H9 (cell line): ENCODE results near the gene RPLP1. TPM values are rescaled to one million over a fixed set of nuclear protein-coding genes. Genes with fewer than 3 reads are reported as not detected.

Experiments used
- DNase-seq: peaks from one replicate; pipeline ENCODE4 v3.0.0-alpha.2; 2017
- H2AFZ ChIP-seq: one replicate; pipeline ENCODE4 v1.6.1; 2013; ENCODE audit warnings: mild to moderate bottlenecking, low read length, control low read depth, moderate library complexity
- H2AK5ac ChIP-seq: 2 replicates; pipeline ENCODE4 v1.6.1; 2013; ENCODE audit warnings: low read length, control low read depth, mixed read lengths; ENCODE audit not compliant: insufficient read length
- H2BK120ac ChIP-seq: one replicate; pipeline ENCODE4 v1.6.1; 2013; ENCODE audit warnings: low read depth, mild to moderate bottlenecking, low read length, control low read depth, inconsistent platforms; ENCODE audit not compliant: poor library complexity, severe bottlenecking
- H2BK12ac ChIP-seq: 2 replicates; pipeline ENCODE4 v1.6.1; 2013; ENCODE audit warnings: low read length, control low read depth, mixed read lengths, low read depth; ENCODE audit not compliant: insufficient read length
- H2BK15ac ChIP-seq: 2 replicates; pipeline ENCODE4 v1.6.1; 2013; ENCODE audit warnings: low read depth, low read length, control low read depth
- H2BK20ac ChIP-seq: one replicate; pipeline ENCODE4 v1.6.1; 2013; ENCODE audit warnings: low read depth, mild to moderate bottlenecking, low read length, control low read depth, inconsistent platforms; ENCODE audit not compliant: poor library complexity, severe bottlenecking
- H2BK5ac ChIP-seq: 2 replicates; pipeline ENCODE4 v1.6.1; 2013; ENCODE audit warnings: low read length, control low read depth, mixed read lengths; ENCODE audit not compliant: insufficient read length
- H3K14ac ChIP-seq: 2 replicates; pipeline ENCODE4 v1.6.1; 2013; ENCODE audit warnings: low read length, control low read depth; ENCODE audit not compliant: insufficient read depth
- H3K18ac ChIP-seq: 2 replicates; pipeline ENCODE4 v1.6.1; 2013; ENCODE audit warnings: low read depth, mild to moderate bottlenecking, mixed read lengths, low read length, control low read depth; ENCODE audit not compliant: insufficient read length
- H3K23ac ChIP-seq: 2 replicates; pipeline ENCODE4 v1.6.1; 2013; ENCODE audit warnings: low read length, control low read depth, mixed read lengths, low read depth; ENCODE audit not compliant: insufficient read length
- H3K23me2 ChIP-seq: 2 replicates; pipeline ENCODE4 v1.6.1; 2013; ENCODE audit warnings: low read depth, mild to moderate bottlenecking, mixed read lengths, low read length, control low read depth; ENCODE audit not compliant: insufficient read length, poor library complexity, severe bottlenecking
- H3K27ac ChIP-seq: 2 replicates; pipeline ENCODE4 v1.5.1; 2013; ENCODE audit warnings: low read length, control low read depth, mixed read lengths, low read depth; ENCODE audit not compliant: insufficient read length
- H3K27me3 ChIP-seq: 2 replicates; pipeline ENCODE4 v1.6.1; 2013; ENCODE audit warnings: low read length, control low read depth, inconsistent platforms; ENCODE audit not compliant: insufficient read depth
- H3K4ac ChIP-seq: 2 replicates; pipeline ENCODE4 v1.6.1; 2013; ENCODE audit warnings: low read depth, mild to moderate bottlenecking, control low read depth, inconsistent platforms, low read length, moderate library complexity
- H3K4me1 ChIP-seq: 2 replicates; pipeline ENCODE4 v1.6.1; 2013; ENCODE audit warnings: low read length, control low read depth, inconsistent platforms; ENCODE audit not compliant: insufficient read depth
- H3K4me2 ChIP-seq: 2 replicates; pipeline ENCODE4 v1.6.1; 2013; ENCODE audit warnings: low read length, control low read depth, mixed read lengths; ENCODE audit not compliant: insufficient read length, insufficient read depth
- H3K56ac ChIP-seq: 2 replicates; pipeline ENCODE4 v1.6.1; 2013; ENCODE audit warnings: low read depth, mild to moderate bottlenecking, mixed read lengths, low read length, control low read depth; ENCODE audit not compliant: insufficient read length
- H3K79me1 ChIP-seq: 2 replicates; pipeline ENCODE4 v1.6.1; 2013; ENCODE audit warnings: low read depth, mild to moderate bottlenecking, moderate library complexity, low read length, control low read depth, inconsistent platforms; ENCODE audit not compliant: insufficient read depth, poor library complexity, severe bottlenecking
- H3K79me2 ChIP-seq: 2 replicates; pipeline ENCODE4 v1.6.1; 2013; ENCODE audit warnings: low read length, control low read depth, inconsistent platforms; ENCODE audit not compliant: insufficient read depth
- H3K9ac ChIP-seq: 2 replicates; pipeline ENCODE4 v1.6.1; 2013; ENCODE audit warnings: low read length, control low read depth, mixed read lengths; ENCODE audit not compliant: insufficient read length; ENCODE audit errors: extremely low read depth
- H3K9me3 ChIP-seq: one replicate; pipeline ENCODE4 v1.6.1; 2013; ENCODE audit warnings: low read depth, low read length, inconsistent platforms; ENCODE audit not compliant: control insufficient read depth
- H3T11ph ChIP-seq: one replicate; pipeline ENCODE4 v1.6.1; 2013; ENCODE audit warnings: mild to moderate bottlenecking, low read length, control low read depth, inconsistent platforms
- H4K20me1 ChIP-seq: one replicate; pipeline ENCODE4 v1.6.1; 2013; ENCODE audit not compliant: control insufficient read depth, insufficient read length, insufficient read depth
- H4K5ac ChIP-seq: 2 replicates; pipeline ENCODE4 v1.6.1; 2013; ENCODE audit warnings: low read depth, mild to moderate bottlenecking, mixed read lengths, low read length, control low read depth; ENCODE audit not compliant: insufficient read length
- H4K8ac ChIP-seq: replicated peaks from 2 replicates; pipeline ENCODE4 v1.6.1; 2013; ENCODE audit warnings: low read length, control low read depth, mixed read lengths, low read depth; ENCODE audit not compliant: insufficient read length
- H4K91ac ChIP-seq: 2 replicates; pipeline ENCODE4 v1.6.1; 2013; ENCODE audit warnings: low read depth, mild to moderate bottlenecking, moderate library complexity, mixed read lengths, low read length, control low read depth; ENCODE audit not compliant: insufficient read length
- H3K27ac Mint-ChIP-seq, 3 experiments: 2 replicates in 2 of 3; 3 replicates in 1 of 3; pipeline ENCODE4 v1.8.0; 2020 to 2021; ENCODE audit warnings: mixed read lengths in 3 of 3, mild to moderate bottlenecking in 1 of 3, moderate library complexity in 1 of 3
- H3K27me3 Mint-ChIP-seq: 2 replicates; pipeline ENCODE4 v1.8.0; 2021; ENCODE audit warnings: low read depth, mild to moderate bottlenecking, moderate library complexity, mixed read lengths
- H3K36me3 Mint-ChIP-seq, 3 experiments: 2 replicates in 2 of 3; 3 replicates in 1 of 3; pipeline ENCODE4 v1.8.0; 2020 to 2021; ENCODE audit warnings: low read depth in 3 of 3, mixed read lengths in 3 of 3; ENCODE audit not compliant: insufficient read depth in 1 of 3
- H3K4me1 Mint-ChIP-seq, 2 experiments: 2 replicates each; pipeline ENCODE4 v1.8.0; 2020; ENCODE audit warnings: mixed read lengths in 2 of 2
- H3K4me3 Mint-ChIP-seq, 2 experiments: 2 replicates in 1 of 2; 3 replicates in 1 of 2; pipeline ENCODE4 v1.8.0; 2020 to 2021; ENCODE audit warnings: mild to moderate bottlenecking in 2 of 2, mixed read lengths in 2 of 2, moderate library complexity in 1 of 2
- H3K9me3 Mint-ChIP-seq, 2 experiments: 2 replicates in 1 of 2; 3 replicates in 1 of 2; pipeline ENCODE4 v1.8.0; 2020; ENCODE audit warnings: mild to moderate bottlenecking in 2 of 2, mixed read lengths in 2 of 2, moderate library complexity in 1 of 2
- WGBS: extraction: QIAGEN DNeasy Blood & Tissue Kit; methylation state at CpG from one replicate; pipeline ENCODE4 v1.1.7; 2013; ENCODE audit warnings: missing lambda C conversion rate, low lambda C conversion rate, mixed read lengths; ENCODE audit not compliant: insufficient read length; ENCODE audit errors: extremely low coverage; 5-methylcytosine and 5-hydroxymethylcytosine counted together
- total RNA-seq: library from RNA; stranded (reverse); gene quantifications from 2 replicates; pipeline ENCODE4 v1.2.1, GENCODE V29; 2021
- TF ChIP-seq, protein P1 (sequence below): fragments of 200-600 bp; sonication (generic); conservative IDR thresholded peaks from 3 replicates; pipeline ENCODE4 v1.8.0; 2021; ENCODE audit warnings: antibody characterized with exemption, mild to moderate bottlenecking

RPLP1 gene
- total RNA-seq, 1 experiment from 2014 or later = 1,715 TPM

DNA sequence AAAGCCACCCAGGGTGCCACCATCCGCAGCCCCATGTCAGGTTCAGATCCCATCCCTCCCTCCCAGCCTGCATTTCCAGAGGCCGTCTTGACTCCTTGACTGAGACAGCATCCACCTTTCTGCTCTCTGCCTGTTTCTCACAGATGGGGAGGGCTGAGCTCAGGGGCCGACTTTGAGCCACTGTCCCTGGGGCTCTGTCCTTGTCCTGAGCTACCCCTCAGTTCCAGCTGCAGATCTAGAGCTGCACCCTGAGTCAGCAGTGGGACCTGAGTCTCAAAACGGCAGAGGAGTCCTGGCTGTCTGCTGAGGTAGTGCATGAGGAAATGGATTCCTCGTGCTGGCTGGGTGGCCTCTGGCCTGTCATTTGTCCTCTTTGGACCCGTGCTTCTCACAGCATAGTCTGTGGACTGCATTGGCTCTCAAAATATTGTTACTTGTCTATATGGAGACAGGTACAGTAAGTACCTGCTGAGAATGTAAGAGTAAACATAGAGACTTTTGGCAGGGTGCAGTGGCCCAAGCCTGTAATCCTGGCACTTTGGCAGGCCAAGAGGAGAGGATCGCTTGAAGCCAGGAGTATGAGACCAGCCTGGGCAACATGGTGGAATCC, 22.3 kb downstream of the RPLP1 start:
- Mint-ChIP-seq H3K36me3 (peaks cover 1 to 6% (median 3%) of the 10 kb centered on the region in 3 experiments; a peak in 4 of 7 replicates), H3K27me3 (peaks cover 2% of the 10 kb centered on the region; the same call in 1 of the 2 replicates), H3K4me1 (no peaks in the 10 kb centered on the region), H3K9me3 (peaks cover 4 to 7% of the 10 kb centered on the region in 2 experiments; a peak in 4 of 5 replicates), H3K27ac (no peak overlapping the region), H3K4me3 (no peak overlapping the region)
- H3K79me1 ChIP-seq = no peaks in the 10 kb centered on the region
- no peak overlapping the region for H2AK5ac ChIP-seq
- H4K5ac ChIP-seq = no peak overlapping the region
- H2BK5ac ChIP-seq = no peak overlapping the region
- H3K23me2 ChIP-seq = no peaks in the 10 kb centered on the region
- no peaks in the 10 kb centered on the region for H3K9me3 ChIP-seq
- H3K27me3 ChIP-seq = no peaks in the 10 kb centered on the region
- H2AFZ ChIP-seq = no peak overlapping the region
- no peak overlapping the region for H4K8ac ChIP-seq
- H3K4me1 ChIP-seq = no peaks in the 10 kb centered on the region
- no peak overlapping the region for H3T11ph ChIP-seq
- H3K4ac ChIP-seq = no peak overlapping the region
- no peak overlapping the region for H2BK15ac ChIP-seq
- no peak overlapping the region for H2BK20ac ChIP-seq
- TF ChIP-seq, protein P1, sequence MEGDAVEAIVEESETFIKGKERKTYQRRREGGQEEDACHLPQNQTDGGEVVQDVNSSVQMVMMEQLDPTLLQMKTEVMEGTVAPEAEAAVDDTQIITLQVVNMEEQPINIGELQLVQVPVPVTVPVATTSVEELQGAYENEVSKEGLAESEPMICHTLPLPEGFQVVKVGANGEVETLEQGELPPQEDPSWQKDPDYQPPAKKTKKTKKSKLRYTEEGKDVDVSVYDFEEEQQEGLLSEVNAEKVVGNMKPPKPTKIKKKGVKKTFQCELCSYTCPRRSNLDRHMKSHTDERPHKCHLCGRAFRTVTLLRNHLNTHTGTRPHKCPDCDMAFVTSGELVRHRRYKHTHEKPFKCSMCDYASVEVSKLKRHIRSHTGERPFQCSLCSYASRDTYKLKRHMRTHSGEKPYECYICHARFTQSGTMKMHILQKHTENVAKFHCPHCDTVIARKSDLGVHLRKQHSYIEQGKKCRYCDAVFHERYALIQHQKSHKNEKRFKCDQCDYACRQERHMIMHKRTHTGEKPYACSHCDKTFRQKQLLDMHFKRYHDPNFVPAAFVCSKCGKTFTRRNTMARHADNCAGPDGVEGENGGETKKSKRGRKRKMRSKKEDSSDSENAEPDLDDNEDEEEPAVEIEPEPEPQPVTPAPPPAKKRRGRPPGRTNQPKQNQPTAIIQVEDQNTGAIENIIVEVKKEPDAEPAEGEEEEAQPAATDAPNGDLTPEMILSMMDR = 0 out of 3 replicates have a peak, but pooled peaks have one; percentile 14
- H2BK12ac ChIP-seq = no peak overlapping the region
- H3K9ac ChIP-seq = no peak overlapping the region
- H3K14ac ChIP-seq = no peak overlapping the region
- H3K56ac ChIP-seq = no peak overlapping the region
- WGBS = no CpG with 5 or more reads among the region's 7 CpGs
- no peaks in the 10 kb centered on the region for H4K20me1 ChIP-seq
- no peak overlapping the region for H2BK120ac ChIP-seq
- no peak overlapping the region for H3K18ac ChIP-seq
- no peak overlapping the region for H4K91ac ChIP-seq
- no peak for DNase-seq
- no peak overlapping the region for H3K4me2 ChIP-seq
- no peaks in the 10 kb centered on the region for H3K79me2 ChIP-seq
- no peak overlapping the region for H3K27ac ChIP-seq
- no peak overlapping the region for H3K23ac ChIP-seq
